Breast epithelium (tissue), 4 donors: ENCODE results near the gene MAPK11. TPM values are rescaled to one million over a fixed set of nuclear protein-coding genes. Genes with fewer than 3 reads are reported as not detected.

ENCODE experiments used
- DNase-seq, 2 donors: peaks; one replicate each; pipeline ENCODE4 v3.0.0-alpha.2; 2019; ENCODE audit warnings: low spot score in 2 of 2
- H3K27ac ChIP-seq, 2 donors: fragments of 200-600 bp; sonication (generic) in 1 of 2; one replicate each; pipeline ENCODE4 v1.5.1; 2016 to 2019; ENCODE audit warnings: mild to moderate bottlenecking in 1 of 2
- H3K27me3 ChIP-seq, 2 donors: fragments of 200-600 bp; sonication (generic) in 1 of 2; one replicate each; pipeline versions ENCODE4 v1.5.1 to v1.6.0; 2017 to 2019; ENCODE audit warnings: control low read depth in 1 of 2, mild to moderate bottlenecking in 1 of 2
- H3K36me3 ChIP-seq: fragments of 200-600 bp; one replicate; pipeline ENCODE4 v1.5.1; 2019
- H3K4me1 ChIP-seq, 2 donors: fragments of 200-600 bp; sonication (generic); one replicate each; pipeline ENCODE4 v1.5.1; 2016 to 2019; ENCODE audit warnings: control low read depth in 1 of 2
- H3K4me3 ChIP-seq, 3 donors: fragments of 200-600 bp; sonication (generic); 1 replicate in 2 of 3; 2 replicates in 1 of 3; pipeline ENCODE4 v1.5.1; 2016 to 2019; ENCODE audit warnings: mild to moderate bottlenecking in 3 of 3, moderate library complexity in 2 of 3
- H3K9me3 ChIP-seq, 2 donors: fragments of 200-600 bp; sonication (generic) in 1 of 2; one replicate each; pipeline ENCODE4 v1.5.1; 2016 to 2019; ENCODE audit warnings: control low read depth in 1 of 2
- POLR2A ChIP-seq: fragments of 450-650 bp; IDR thresholded peaks from one replicate; pipeline ENCODE4 v1.6.1; 2016; ENCODE audit warnings: antibody characterized with exemption, mild to moderate bottlenecking, moderate library complexity
- POLR2AphosphoS5 ChIP-seq, 3 donors: sonication (generic); formaldehyde crosslinking; IDR thresholded peaks; one replicate each; pipeline ENCODE4 v1.6.1; 2017; ENCODE audit warnings: antibody characterized with exemption in 3 of 3
- intact Hi-C: fragments of 100-400 bp; cut with DNase I; formaldehyde crosslinking; loops from one replicate; pipeline ENCODE4 v1.15.1; 2023; ENCODE audit warnings: low total_unique reads
- total RNA-seq, 3 donors: library from RNA; depleted of rRNA; stranded (reverse); fragments of >200 nt; gene quantifications; one replicate each; pipeline ENCODE4 v1.1.0, GENCODE V29; 2016
- TF ChIP-seq, protein P1 (sequence below), 3 donors: fragments of 450-650 bp; IDR thresholded peaks; one replicate each; pipeline ENCODE4 v1.5.1; 2016 to 2017; ENCODE audit warnings: antibody characterized with exemption in 3 of 3, mild to moderate bottlenecking in 3 of 3, moderate library complexity in 3 of 3

MAPK11 gene
- total RNA-seq, 3 donors from 2014 or later = 5.7 to 16.5 (median 13.4) TPM

DNA sequence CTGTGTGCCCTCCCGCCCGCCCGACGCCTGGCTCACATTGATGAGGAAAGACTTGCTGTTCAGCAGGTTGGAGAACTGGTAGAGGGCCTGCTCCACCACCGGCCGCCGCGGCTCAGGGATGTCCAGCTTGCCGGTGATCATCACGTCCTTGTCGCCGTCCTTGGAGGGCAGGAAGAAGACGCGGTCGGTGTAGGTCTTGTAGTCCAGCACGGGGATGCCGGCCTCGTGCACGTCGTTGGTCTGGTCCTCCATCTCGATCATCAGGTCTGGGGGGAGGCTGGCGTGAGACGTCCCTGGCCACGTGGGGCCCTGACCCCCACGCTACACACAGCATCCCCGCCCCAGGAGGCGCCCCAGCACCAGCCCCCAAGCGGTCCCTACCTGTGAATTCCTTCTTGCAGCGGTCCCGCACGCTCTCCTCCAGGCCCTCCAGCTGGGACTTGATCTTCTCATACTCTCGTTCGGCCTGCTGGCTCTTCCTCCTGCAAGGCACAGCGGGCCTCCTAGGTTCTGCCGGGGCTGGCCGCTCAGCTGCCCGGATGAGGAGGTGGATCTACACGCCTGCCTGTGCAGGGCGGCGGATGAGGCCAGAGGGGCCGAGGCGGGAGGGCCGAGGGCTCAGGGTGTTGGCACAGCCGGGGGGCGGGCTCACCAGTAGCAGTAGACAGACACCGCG is 10.7 kb upstream of the MAPK11 start:
- intact Hi-C loops = no loop called here

DNA sequence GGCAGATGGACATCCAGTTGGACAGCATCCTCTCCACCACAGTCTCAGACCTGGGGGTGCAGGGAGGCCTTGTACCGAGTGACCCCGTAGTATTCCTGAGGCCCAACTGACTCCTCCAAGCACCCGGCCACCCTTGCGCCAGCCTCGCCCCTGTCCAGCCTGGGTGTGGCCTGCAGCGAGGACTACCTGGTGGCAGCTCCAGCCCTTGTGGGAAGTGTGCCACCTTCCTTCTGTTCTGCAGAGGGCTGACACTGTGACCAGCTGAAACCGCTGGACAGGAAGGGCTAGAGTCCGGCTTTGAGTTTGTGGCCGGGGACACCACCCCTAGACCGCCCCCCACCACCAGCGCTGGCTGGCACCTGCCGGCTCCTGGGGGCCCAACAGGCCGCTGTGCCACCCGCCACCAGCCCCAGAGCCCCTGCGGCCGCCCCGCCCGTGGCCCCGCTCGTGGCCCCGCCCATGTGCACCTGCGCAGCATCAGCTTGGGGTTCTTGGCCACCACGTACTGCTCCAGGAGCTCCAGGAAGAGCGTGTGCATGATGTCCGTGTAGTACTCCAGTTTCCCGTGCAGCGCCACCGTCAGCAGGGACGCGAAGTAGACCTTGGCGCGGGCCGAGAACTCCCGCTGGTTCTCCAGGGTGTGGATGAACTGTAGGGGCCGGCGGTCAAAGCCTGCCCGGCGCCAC is 10.0 kb upstream of the MAPK11 start:
- H3K27ac ChIP-seq = no peak overlapping the region
- intact Hi-C loops = no loop called here
- TF ChIP-seq POLR2A = no peak
- no peak for TF ChIP-seq POLR2AphosphoS5 (IDR thresholded peaks at IDR 0.05)
- TF ChIP-seq, protein P1, sequence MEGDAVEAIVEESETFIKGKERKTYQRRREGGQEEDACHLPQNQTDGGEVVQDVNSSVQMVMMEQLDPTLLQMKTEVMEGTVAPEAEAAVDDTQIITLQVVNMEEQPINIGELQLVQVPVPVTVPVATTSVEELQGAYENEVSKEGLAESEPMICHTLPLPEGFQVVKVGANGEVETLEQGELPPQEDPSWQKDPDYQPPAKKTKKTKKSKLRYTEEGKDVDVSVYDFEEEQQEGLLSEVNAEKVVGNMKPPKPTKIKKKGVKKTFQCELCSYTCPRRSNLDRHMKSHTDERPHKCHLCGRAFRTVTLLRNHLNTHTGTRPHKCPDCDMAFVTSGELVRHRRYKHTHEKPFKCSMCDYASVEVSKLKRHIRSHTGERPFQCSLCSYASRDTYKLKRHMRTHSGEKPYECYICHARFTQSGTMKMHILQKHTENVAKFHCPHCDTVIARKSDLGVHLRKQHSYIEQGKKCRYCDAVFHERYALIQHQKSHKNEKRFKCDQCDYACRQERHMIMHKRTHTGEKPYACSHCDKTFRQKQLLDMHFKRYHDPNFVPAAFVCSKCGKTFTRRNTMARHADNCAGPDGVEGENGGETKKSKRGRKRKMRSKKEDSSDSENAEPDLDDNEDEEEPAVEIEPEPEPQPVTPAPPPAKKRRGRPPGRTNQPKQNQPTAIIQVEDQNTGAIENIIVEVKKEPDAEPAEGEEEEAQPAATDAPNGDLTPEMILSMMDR (IDR thresholded peaks at IDR 0.05) = no peak
- no peaks in the 10 kb centered on the region for H3K9me3 ChIP-seq
- H3K27me3 ChIP-seq = no peaks in the 10 kb centered on the region
- no peak for DNase-seq
- peaks cover 22% of the 10 kb centered on the region for H3K36me3 ChIP-seq
- H3K4me3 ChIP-seq = no peak overlapping the region
- peaks cover 0 to 5% of the 10 kb centered on the region in 2 donors for H3K4me1 ChIP-seq

More for the DNA sequence above, 10.7 kb upstream of the MAPK11 start:
- H3K36me3 ChIP-seq = peaks cover 22% of the 10 kb centered on the region
- peak overlapping the region in 1 of 2 donors; percentile 85 for H3K27ac ChIP-seq
- no peak for DNase-seq
- H3K27me3 ChIP-seq = no peaks in the 10 kb centered on the region
- no peaks in the 10 kb centered on the region for H3K9me3 ChIP-seq
- H3K4me1 ChIP-seq = peaks cover 0 to 5% of the 10 kb centered on the region in 2 donors
- TF ChIP-seq POLR2AphosphoS5 (IDR thresholded peaks at IDR 0.05) (no peak), POLR2A (no peak)
- TF ChIP-seq, protein P1 (IDR thresholded peaks at IDR 0.05) = no peak
- H3K4me3 ChIP-seq = no peak overlapping the region

DNA sequence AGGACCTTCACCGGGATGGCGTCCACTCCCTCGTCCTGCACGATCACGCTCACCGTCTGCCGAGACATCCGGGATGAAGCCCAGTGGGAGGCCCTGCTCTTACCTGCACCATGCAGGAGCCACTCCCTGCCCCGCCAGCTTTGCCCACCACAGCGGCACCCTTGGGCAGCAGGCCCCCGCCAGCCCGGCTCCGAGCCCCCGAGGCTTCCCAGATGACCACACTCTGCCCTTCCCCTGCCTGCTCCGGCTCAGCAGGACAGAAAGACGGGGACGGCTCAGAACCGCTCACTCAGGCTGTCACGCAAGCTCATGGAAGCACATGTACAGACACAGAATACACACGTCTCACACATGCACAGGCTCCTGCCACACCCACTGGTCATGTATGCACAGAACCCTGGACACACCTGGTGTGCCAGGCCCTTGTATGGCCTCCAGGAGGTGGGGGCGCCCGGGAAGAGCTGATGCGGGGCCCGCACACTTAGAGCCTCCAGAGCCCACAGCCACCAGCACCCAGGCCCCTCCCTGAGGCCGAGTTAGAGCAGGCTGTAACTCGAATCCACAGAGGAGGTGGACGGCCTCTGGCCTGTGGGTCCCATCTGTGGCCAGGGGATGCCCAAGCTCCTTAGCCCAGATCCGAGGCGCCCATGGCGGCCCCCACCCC is 8.9 kb upstream of the MAPK11 start:
- intact Hi-C loops = no loop called here
- Histone ChIP-seq H3K36me3 (peaks cover 22% of the 10 kb centered on the region), H3K27me3 (no peaks in the 10 kb centered on the region), H3K4me1 (peaks cover 0 to 5% of the 10 kb centered on the region in 2 donors), H3K4me3 (no peak overlapping the region), H3K9me3 (no peaks in the 10 kb centered on the region), H3K27ac (no peak overlapping the region)
- DNase-seq = no peak
- TF ChIP-seq, protein P1 (IDR thresholded peaks at IDR 0.05) = no peak
- TF ChIP-seq POLR2AphosphoS5 (IDR thresholded peaks at IDR 0.05) (no peak), POLR2A (no peak)

DNA sequence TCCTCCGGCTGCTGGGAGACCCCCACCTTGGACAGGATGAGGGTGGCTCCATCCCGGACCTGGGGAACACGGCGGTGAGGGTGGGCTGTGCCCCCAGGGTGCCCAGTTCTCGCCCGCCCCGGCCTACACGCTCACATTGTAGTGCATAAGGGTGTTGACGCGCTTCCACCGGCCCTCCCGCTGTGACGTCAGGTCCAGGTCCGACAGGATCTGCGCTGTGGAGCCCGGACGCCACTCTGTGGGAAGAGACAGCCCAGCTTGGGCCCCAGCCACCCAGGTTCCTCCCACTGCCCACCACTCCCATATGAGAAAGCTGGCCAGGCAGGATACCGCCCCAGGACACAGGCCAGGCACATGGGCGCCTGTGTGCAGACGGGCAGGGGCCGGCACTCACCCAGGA is 8.3 kb upstream of the MAPK11 start:
- H3K27me3 ChIP-seq = no peaks in the 10 kb centered on the region
- no peak for TF ChIP-seq POLR2A
- TF ChIP-seq POLR2AphosphoS5 (IDR thresholded peaks at IDR 0.05) = no peak
- TF ChIP-seq, protein P1 (IDR thresholded peaks at IDR 0.05) = no peak
- H3K36me3 ChIP-seq = peaks cover 22% of the 10 kb centered on the region
- H3K9me3 ChIP-seq = no peaks in the 10 kb centered on the region
- intact Hi-C loops = no loop called here
- no peak overlapping the region for H3K27ac ChIP-seq
- no peak overlapping the region for H3K4me3 ChIP-seq
- DNase-seq = no peak
- H3K4me1 ChIP-seq = peaks cover 0 to 5% of the 10 kb centered on the region in 2 donors

DNA sequence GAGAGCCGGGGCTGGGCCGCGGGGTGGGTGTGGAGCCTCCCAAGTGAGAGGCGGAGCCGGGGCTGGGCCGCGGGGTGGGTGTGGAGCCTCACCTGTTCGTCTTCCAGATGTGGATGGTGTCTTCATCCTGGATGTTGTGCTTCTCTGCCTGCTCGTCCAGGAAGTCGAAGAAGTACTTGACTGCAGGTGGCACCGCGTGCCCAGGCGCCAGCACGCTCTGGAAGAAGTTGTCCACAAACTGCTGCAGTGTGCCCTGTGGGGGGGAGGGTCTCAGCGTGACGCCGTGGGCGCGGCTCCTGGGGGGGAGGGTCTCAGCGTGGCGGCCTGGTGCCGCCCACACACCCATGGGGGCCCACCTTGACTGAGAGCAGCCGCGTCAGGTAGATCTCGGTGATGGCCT is 7.6 kb upstream of the MAPK11 start:
- H3K36me3 ChIP-seq = peaks cover 22% of the 10 kb centered on the region
- peaks cover 0 to 5% of the 10 kb centered on the region in 2 donors for H3K4me1 ChIP-seq
- H3K4me3 ChIP-seq = no peak overlapping the region
- DNase-seq = no peak
- H3K9me3 ChIP-seq = no peaks in the 10 kb centered on the region
- no peak overlapping the region for H3K27ac ChIP-seq
- intact Hi-C loops = no loop called here
- TF ChIP-seq POLR2A (no peak), POLR2AphosphoS5 (IDR thresholded peaks at IDR 0.05) (no peak)
- TF ChIP-seq, protein P1 (IDR thresholded peaks at IDR 0.05) = no peak
- H3K27me3 ChIP-seq = no peaks in the 10 kb centered on the region
